SK-N-SH treated with all-trans-retinoic acid at 6 μM for 48 hours (cell line): ENCODE measurements around the gene VGF.

ENCODE experiments used
- CSDC2 ChIP-seq: fragments of 250-450 bp; sonication (Bioruptor Pico); IDR thresholded peaks from 2 replicates; pipeline ENCODE4 v1.5.0; 2020; ENCODE audit warnings: mild to moderate bottlenecking, moderate library complexity
- ISL1 ChIP-seq: fragments of 250-450 bp; sonication (Bioruptor Pico); IDR thresholded peaks from 2 replicates; pipeline ENCODE4 v2.1.2; 2022; ENCODE audit warnings: mild to moderate bottlenecking, moderate library complexity
- ZFP3 ChIP-seq: fragments of 250-450 bp; sonication (Bioruptor Pico); IDR thresholded peaks from 2 replicates; pipeline ENCODE4 v1.5.0; 2020; ENCODE audit warnings: mild to moderate bottlenecking, moderate library complexity

GRCh38 chr7:101202603-101202918, 37.2 kb upstream of the VGF start:
- TF ChIP-seq ISL1 (CRISPR knock-in tag) (no peak), CSDC2 (no peak), ZFP3 (no peak)
